H9 (cell line): ENCODE data around the gene GPR108. TPM values are rescaled to one million over a fixed set of nuclear protein-coding genes. Genes with fewer than 3 reads are reported as not detected.
A peak's percentile ranks its signal among the peaks of the same experiment; 100 is the strongest.
"Not testable (repeated sequence)": the region's sequence is repeated elsewhere in the genome, so short reads cannot be mapped to it uniquely, and the experiment has no call there.

ENCODE experiments used
- DNase-seq: peaks from one replicate; pipeline ENCODE4 v3.0.0-alpha.2; 2017
- H2AFZ ChIP-seq: one replicate; pipeline ENCODE4 v1.6.1; 2013; ENCODE audit warnings: mild to moderate bottlenecking, low read length, control low read depth, moderate library complexity
- H2AK5ac ChIP-seq: 2 replicates; pipeline ENCODE4 v1.6.1; 2013; ENCODE audit warnings: low read length, control low read depth, mixed read lengths; ENCODE audit not compliant: insufficient read length
- H2BK120ac ChIP-seq: one replicate; pipeline ENCODE4 v1.6.1; 2013; ENCODE audit warnings: low read depth, mild to moderate bottlenecking, low read length, control low read depth, inconsistent platforms; ENCODE audit not compliant: poor library complexity, severe bottlenecking
- H2BK12ac ChIP-seq: 2 replicates; pipeline ENCODE4 v1.6.1; 2013; ENCODE audit warnings: low read length, control low read depth, mixed read lengths, low read depth; ENCODE audit not compliant: insufficient read length
- H2BK15ac ChIP-seq: 2 replicates; pipeline ENCODE4 v1.6.1; 2013; ENCODE audit warnings: low read depth, low read length, control low read depth
- H2BK20ac ChIP-seq: one replicate; pipeline ENCODE4 v1.6.1; 2013; ENCODE audit warnings: low read depth, mild to moderate bottlenecking, low read length, control low read depth, inconsistent platforms; ENCODE audit not compliant: poor library complexity, severe bottlenecking
- H2BK5ac ChIP-seq: 2 replicates; pipeline ENCODE4 v1.6.1; 2013; ENCODE audit warnings: low read length, control low read depth, mixed read lengths; ENCODE audit not compliant: insufficient read length
- H3K14ac ChIP-seq: 2 replicates; pipeline ENCODE4 v1.6.1; 2013; ENCODE audit warnings: low read length, control low read depth; ENCODE audit not compliant: insufficient read depth
- H3K18ac ChIP-seq: 2 replicates; pipeline ENCODE4 v1.6.1; 2013; ENCODE audit warnings: low read depth, mild to moderate bottlenecking, mixed read lengths, low read length, control low read depth; ENCODE audit not compliant: insufficient read length
- H3K23ac ChIP-seq: 2 replicates; pipeline ENCODE4 v1.6.1; 2013; ENCODE audit warnings: low read length, control low read depth, mixed read lengths, low read depth; ENCODE audit not compliant: insufficient read length
- H3K23me2 ChIP-seq: 2 replicates; pipeline ENCODE4 v1.6.1; 2013; ENCODE audit warnings: low read depth, mild to moderate bottlenecking, mixed read lengths, low read length, control low read depth; ENCODE audit not compliant: insufficient read length, poor library complexity, severe bottlenecking
- H3K27ac ChIP-seq: 2 replicates; pipeline ENCODE4 v1.5.1; 2013; ENCODE audit warnings: low read length, control low read depth, mixed read lengths, low read depth; ENCODE audit not compliant: insufficient read length
- H3K27me3 ChIP-seq: 2 replicates; pipeline ENCODE4 v1.6.1; 2013; ENCODE audit warnings: low read length, control low read depth, inconsistent platforms; ENCODE audit not compliant: insufficient read depth
- H3K4ac ChIP-seq: 2 replicates; pipeline ENCODE4 v1.6.1; 2013; ENCODE audit warnings: low read depth, mild to moderate bottlenecking, control low read depth, inconsistent platforms, low read length, moderate library complexity
- H3K4me1 ChIP-seq: 2 replicates; pipeline ENCODE4 v1.6.1; 2013; ENCODE audit warnings: low read length, control low read depth, inconsistent platforms; ENCODE audit not compliant: insufficient read depth
- H3K4me2 ChIP-seq: 2 replicates; pipeline ENCODE4 v1.6.1; 2013; ENCODE audit warnings: low read length, control low read depth, mixed read lengths; ENCODE audit not compliant: insufficient read length, insufficient read depth
- H3K56ac ChIP-seq: 2 replicates; pipeline ENCODE4 v1.6.1; 2013; ENCODE audit warnings: low read depth, mild to moderate bottlenecking, mixed read lengths, low read length, control low read depth; ENCODE audit not compliant: insufficient read length
- H3K79me1 ChIP-seq: 2 replicates; pipeline ENCODE4 v1.6.1; 2013; ENCODE audit warnings: low read depth, mild to moderate bottlenecking, moderate library complexity, low read length, control low read depth, inconsistent platforms; ENCODE audit not compliant: insufficient read depth, poor library complexity, severe bottlenecking
- H3K79me2 ChIP-seq: 2 replicates; pipeline ENCODE4 v1.6.1; 2013; ENCODE audit warnings: low read length, control low read depth, inconsistent platforms; ENCODE audit not compliant: insufficient read depth
- H3K9ac ChIP-seq: 2 replicates; pipeline ENCODE4 v1.6.1; 2013; ENCODE audit warnings: low read length, control low read depth, mixed read lengths; ENCODE audit not compliant: insufficient read length; ENCODE audit errors: extremely low read depth
- H3K9me3 ChIP-seq: one replicate; pipeline ENCODE4 v1.6.1; 2013; ENCODE audit warnings: low read depth, low read length, inconsistent platforms; ENCODE audit not compliant: control insufficient read depth
- H3T11ph ChIP-seq: one replicate; pipeline ENCODE4 v1.6.1; 2013; ENCODE audit warnings: mild to moderate bottlenecking, low read length, control low read depth, inconsistent platforms
- H4K20me1 ChIP-seq: one replicate; pipeline ENCODE4 v1.6.1; 2013; ENCODE audit not compliant: control insufficient read depth, insufficient read length, insufficient read depth
- H4K5ac ChIP-seq: 2 replicates; pipeline ENCODE4 v1.6.1; 2013; ENCODE audit warnings: low read depth, mild to moderate bottlenecking, mixed read lengths, low read length, control low read depth; ENCODE audit not compliant: insufficient read length
- H4K8ac ChIP-seq: replicated peaks from 2 replicates; pipeline ENCODE4 v1.6.1; 2013; ENCODE audit warnings: low read length, control low read depth, mixed read lengths, low read depth; ENCODE audit not compliant: insufficient read length
- H4K91ac ChIP-seq: 2 replicates; pipeline ENCODE4 v1.6.1; 2013; ENCODE audit warnings: low read depth, mild to moderate bottlenecking, moderate library complexity, mixed read lengths, low read length, control low read depth; ENCODE audit not compliant: insufficient read length
- H3K27ac Mint-ChIP-seq, 3 experiments: 2 replicates in 2 of 3; 3 replicates in 1 of 3; pipeline ENCODE4 v1.8.0; 2020 to 2021; ENCODE audit warnings: mixed read lengths in 3 of 3, mild to moderate bottlenecking in 1 of 3, moderate library complexity in 1 of 3
- H3K27me3 Mint-ChIP-seq: 2 replicates; pipeline ENCODE4 v1.8.0; 2021; ENCODE audit warnings: low read depth, mild to moderate bottlenecking, moderate library complexity, mixed read lengths
- H3K36me3 Mint-ChIP-seq, 3 experiments: 2 replicates in 2 of 3; 3 replicates in 1 of 3; pipeline ENCODE4 v1.8.0; 2020 to 2021; ENCODE audit warnings: low read depth in 3 of 3, mixed read lengths in 3 of 3; ENCODE audit not compliant: insufficient read depth in 1 of 3
- H3K4me1 Mint-ChIP-seq, 2 experiments: 2 replicates each; pipeline ENCODE4 v1.8.0; 2020; ENCODE audit warnings: mixed read lengths in 2 of 2
- H3K4me3 Mint-ChIP-seq, 2 experiments: 2 replicates in 1 of 2; 3 replicates in 1 of 2; pipeline ENCODE4 v1.8.0; 2020 to 2021; ENCODE audit warnings: mild to moderate bottlenecking in 2 of 2, mixed read lengths in 2 of 2, moderate library complexity in 1 of 2
- H3K9me3 Mint-ChIP-seq, 2 experiments: 2 replicates in 1 of 2; 3 replicates in 1 of 2; pipeline ENCODE4 v1.8.0; 2020; ENCODE audit warnings: mild to moderate bottlenecking in 2 of 2, mixed read lengths in 2 of 2, moderate library complexity in 1 of 2
- CTCF ChIP-seq: fragments of 200-600 bp; sonication (generic); conservative IDR thresholded peaks from 3 replicates; pipeline ENCODE4 v1.8.0; 2021; ENCODE audit warnings: antibody characterized with exemption, mild to moderate bottlenecking
- WGBS: extraction: QIAGEN DNeasy Blood & Tissue Kit; methylation state at CpG from one replicate; pipeline ENCODE4 v1.1.7; 2013; ENCODE audit warnings: missing lambda C conversion rate, low lambda C conversion rate, mixed read lengths; ENCODE audit not compliant: insufficient read length; ENCODE audit errors: extremely low coverage; 5-methylcytosine and 5-hydroxymethylcytosine counted together
- total RNA-seq: library from RNA; stranded (reverse); gene quantifications from 2 replicates; pipeline ENCODE4 v1.2.1, GENCODE V29; 2021

GPR108 gene
- total RNA-seq, 1 experiment from 2014 or later = 38.2 TPM

GRCh38 chr19:6709549-6709948 is 27.8 kb downstream of the GPR108 start:
- H3K4me1 ChIP-seq = no peaks in the 10 kb centered on the region
- H3K9me3 ChIP-seq = no peaks in the 10 kb centered on the region
- H3K4ac ChIP-seq = no peak overlapping the region
- H2BK12ac ChIP-seq = no peak overlapping the region
- no peaks in the 10 kb centered on the region for H3K79me2 ChIP-seq
- no peaks in the 10 kb centered on the region for H3K79me1 ChIP-seq
- no peak overlapping the region for H3T11ph ChIP-seq
- H3K18ac ChIP-seq = no peak overlapping the region
- H3K23me2 ChIP-seq = no peaks in the 10 kb centered on the region
- Mint-ChIP-seq H3K9me3 (peaks cover 3 to 8% of the 10 kb centered on the region in 2 experiments), H3K27me3 (peaks cover 51% of the 10 kb centered on the region), H3K36me3 (no peaks in the 10 kb centered on the region; a peak in 1 of 7 replicates), H3K27ac (peak overlapping the region in 1 of 3 experiments; percentile 59; a peak in 1 of 7 replicates), H3K4me1 (peaks cover 14 to 29% of the 10 kb centered on the region in 2 experiments), H3K4me3 (peak overlapping the region; percentile 24 to 81; a peak in 4 of 5 replicates)
- no peaks in the 10 kb centered on the region; the same call in 1 of the 2 replicates for H3K27me3 ChIP-seq
- H3K56ac ChIP-seq = no peak overlapping the region
- WGBS = no CpG with 5 or more reads among the region's 14 CpGs
- H4K20me1 ChIP-seq = no peaks in the 10 kb centered on the region
- no peak overlapping the region for H4K91ac ChIP-seq
- no peak for TF ChIP-seq CTCF
- H2AK5ac ChIP-seq = no peak overlapping the region
- no peak for DNase-seq
- H3K14ac ChIP-seq = no peak overlapping the region
- H2BK120ac ChIP-seq = no peak overlapping the region
- H3K23ac ChIP-seq = no peak overlapping the region
- H3K4me2 ChIP-seq = no peak overlapping the region
- no peak overlapping the region for H2BK5ac ChIP-seq
- no peak overlapping the region for H2BK15ac ChIP-seq
- no peak overlapping the region for H3K9ac ChIP-seq
- no peak overlapping the region for H2BK20ac ChIP-seq
- H4K8ac ChIP-seq = no peak overlapping the region
- H2AFZ ChIP-seq = no peak overlapping the region
- no peak overlapping the region for H3K27ac ChIP-seq
- H4K5ac ChIP-seq = no peak overlapping the region

GRCh38 chr19:6708913-6709312 is 28.5 kb downstream of the GPR108 start:
- H2BK5ac ChIP-seq, H2BK12ac ChIP-seq, H3K23ac ChIP-seq, H3K23me2 ChIP-seq, H4K91ac ChIP-seq, H2BK120ac ChIP-seq, H3K27ac Mint-ChIP-seq, H3K9ac ChIP-seq, H3K56ac ChIP-seq, H3K4me1 ChIP-seq, H3K4me2 ChIP-seq, H3K9me3 ChIP-seq, H4K5ac ChIP-seq, H2AFZ ChIP-seq, H3K79me2 ChIP-seq, H3K27me3 ChIP-seq, H3T11ph ChIP-seq, H3K36me3 Mint-ChIP-seq, H3K9me3 Mint-ChIP-seq, H2BK15ac ChIP-seq, H3K14ac ChIP-seq, H3K18ac ChIP-seq, H4K8ac ChIP-seq, H4K20me1 ChIP-seq, H2BK20ac ChIP-seq, H3K4ac ChIP-seq, H3K27ac ChIP-seq, H2AK5ac ChIP-seq, H3K79me1 ChIP-seq, DNase-seq: not testable (repeated sequence)
- H3K4me1 Mint-ChIP-seq = peaks cover 14 to 26% of the 10 kb centered on the region in 2 experiments
- peak overlapping the region in 1 of 2 experiments; percentile 81; a peak in 1 of 5 replicates for H3K4me3 Mint-ChIP-seq
- peaks cover 49% of the 10 kb centered on the region for H3K27me3 Mint-ChIP-seq
- no CpG with 5 or more reads among the region's 12 CpGs for WGBS
